Measurements from ENCODE around the gene UTS2B.

DNA sequence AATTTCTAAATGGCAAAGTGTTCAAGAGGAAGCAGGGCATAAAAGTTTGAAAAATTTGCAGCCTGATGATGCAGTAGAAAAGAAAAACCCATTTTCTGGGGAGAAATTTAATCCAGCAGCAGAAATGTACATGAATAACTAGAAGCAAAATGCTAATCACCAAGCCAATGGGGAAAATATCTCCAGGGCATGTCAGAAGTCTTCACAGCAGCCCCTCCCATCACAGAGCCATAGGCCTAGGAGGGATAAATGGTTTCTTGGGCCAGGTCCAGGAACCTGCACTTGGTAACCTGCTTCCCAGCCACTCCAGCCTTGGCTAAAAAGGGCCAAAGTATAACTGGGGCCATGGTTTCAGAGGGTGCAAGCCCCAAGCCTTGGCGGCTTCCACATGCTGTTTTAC, 108.7 kb downstream of the UTS2B start:
- TF ChIP-seq, protein P1, sequence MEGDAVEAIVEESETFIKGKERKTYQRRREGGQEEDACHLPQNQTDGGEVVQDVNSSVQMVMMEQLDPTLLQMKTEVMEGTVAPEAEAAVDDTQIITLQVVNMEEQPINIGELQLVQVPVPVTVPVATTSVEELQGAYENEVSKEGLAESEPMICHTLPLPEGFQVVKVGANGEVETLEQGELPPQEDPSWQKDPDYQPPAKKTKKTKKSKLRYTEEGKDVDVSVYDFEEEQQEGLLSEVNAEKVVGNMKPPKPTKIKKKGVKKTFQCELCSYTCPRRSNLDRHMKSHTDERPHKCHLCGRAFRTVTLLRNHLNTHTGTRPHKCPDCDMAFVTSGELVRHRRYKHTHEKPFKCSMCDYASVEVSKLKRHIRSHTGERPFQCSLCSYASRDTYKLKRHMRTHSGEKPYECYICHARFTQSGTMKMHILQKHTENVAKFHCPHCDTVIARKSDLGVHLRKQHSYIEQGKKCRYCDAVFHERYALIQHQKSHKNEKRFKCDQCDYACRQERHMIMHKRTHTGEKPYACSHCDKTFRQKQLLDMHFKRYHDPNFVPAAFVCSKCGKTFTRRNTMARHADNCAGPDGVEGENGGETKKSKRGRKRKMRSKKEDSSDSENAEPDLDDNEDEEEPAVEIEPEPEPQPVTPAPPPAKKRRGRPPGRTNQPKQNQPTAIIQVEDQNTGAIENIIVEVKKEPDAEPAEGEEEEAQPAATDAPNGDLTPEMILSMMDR (IDR thresholded peaks at IDR 0.05) = no peak
- TF ChIP-seq POLR2A (IDR thresholded peaks at IDR 0.05) = no peak
